ENCODE data around the gene GPR21. TPM values are rescaled to one million over a fixed set of nuclear protein-coding genes. Genes with fewer than 3 reads are reported as not detected.

The GPR21 gene
- total and polyA plus RNA-seq, 2 donors (not counting 3 experiments of a cell fraction or from before 2014, with no cell fraction given): 0.36 to 2.7 TPM

- Histone ChIP-seq H3K27me3 (ENCODE audit: control insufficient read depth in 2 of 2, insufficient read depth in 2 of 2, low read length in 2 of 2) (no peaks in the 10 kb centered on the region), H4K20me1 (replicated peaks; ENCODE audit: control insufficient read depth, extremely low read depth, insufficient read depth, low read length) (no peaks in the 10 kb centered on the region), H2AFZ (ENCODE audit: low read depth, low read length) (no peak overlapping the region), H3K36me3 (ENCODE audit: control insufficient read depth in 2 of 2, extremely low read depth in 1 of 2, insufficient read depth in 2 of 2, low read length in 2 of 2) (peaks cover 0 to 4% of the 10 kb centered on the region in 2 experiments), H3K27ac (ENCODE audit: insufficient read depth, low read depth, low read length) (no peak overlapping the region), H3K4me2 (ENCODE audit: insufficient read depth, low read length) (no peak overlapping the region), H3K9me1 (replicated peaks; ENCODE audit: control insufficient read depth, extremely low read depth, insufficient read depth, low read length) (no peaks in the 10 kb centered on the region), H3K79me2 (ENCODE audit: control insufficient read depth, insufficient read depth, low read length) (no peaks in the 10 kb centered on the region), H3K9ac (replicated peaks; ENCODE audit: extremely low read depth, insufficient read depth, low read length) (no peak overlapping the region), H3K9me3 (replicated peaks; ENCODE audit: control insufficient read depth, insufficient read depth, low read length) (no peaks in the 10 kb centered on the region), H3K4me1 (ENCODE audit: control insufficient read depth, extremely low read depth, insufficient read depth, low read length) (no peaks in the 10 kb centered on the region), H3K4me3 (replicated peaks in 1 of 3; ENCODE audit: insufficient read depth in 1 of 3, low read depth in 1 of 3, low read length in 3 of 3) (no peak overlapping the region)
- no peak for DNase-seq (ENCODE audit: low read depth, low spot score)
- no peak for TF ChIP-seq FOS (IDR thresholded peaks at IDR 0.05; ENCODE audit: borderline replicate concordance, insufficient read depth, low read length)
- no peak for TF ChIP-seq MAX (IDR thresholded peaks at IDR 0.05; ENCODE audit: insufficient read depth, insufficient read length)
- TF ChIP-seq JUN (IDR thresholded peaks at IDR 0.05; ENCODE audit: borderline replicate concordance, insufficient read depth, insufficient read length, low read depth): no peak
- no peak for TF ChIP-seq GATA2 (IDR thresholded peaks at IDR 0.05; ENCODE audit: insufficient read depth, insufficient read length, low read depth, low read length)
- no peak for TF ChIP-seq POLR2A (IDR thresholded peaks at IDR 0.05; ENCODE audit: low read depth, low read length)
- TF ChIP-seq EZH2 (IDR thresholded peaks at IDR 0.05; ENCODE audit: borderline replicate concordance, low read depth, low read length, severe bottlenecking): no peak
- TF ChIP-seq MYC (IDR thresholded peaks at IDR 0.05; ENCODE audit: low read depth, low read length): no peak
- no peak for TF ChIP-seq POLR2AphosphoS5 (IDR thresholded peaks at IDR 0.05; ENCODE audit: insufficient read depth, low read depth, low read length)
- no peak for TF ChIP-seq CTCF (IDR thresholded peaks at IDR 0.05; ENCODE audit: extremely low read depth in 1 of 2, insufficient read depth in 1 of 2, low read depth in 1 of 2, low read length in 2 of 2)
- no peak for FAIRE-seq
- no TSS peak for BruUV-seq (replicated peaks)
- CTCF ChIA-PET: interaction anchor here (0.6 to 2.2 kb wide), 4 partner anchors 9 to 148 kb away, joined by 3 to 7 read pairs (median 4); no protein-coding TSS in a partner anchor
- dilution Hi-C loops (cut with MboI; ENCODE audit: extremely low pct_ligation_motif_present, low sequenced_read_pairs): no loop called here
- intact Hi-C loops (cut with micrococcal nuclease): no loop called here
- POLR2A ChIA-PET: no interaction called here
Observed at GRCh38 chr9:123020796-123021195, 12.7 kb upstream of the GPR21 start.

All from endothelial cell of umbilical vein (primary cell).